Spinal cord (tissue), 10 donors: ENCODE measurements around the gene SCUBE3. TPM values are rescaled to one million over a fixed set of nuclear protein-coding genes. Genes with fewer than 3 reads are reported as not detected.

Source experiments
- DNase-seq, 6 donors: peaks; one replicate each; pipeline versions ENCODE4 v3.0.0 to v3.0.0-alpha.2; 2013 to 2015; ENCODE audit warnings: low spot score in 6 of 6, low read depth in 4 of 6
- H3K27ac ChIP-seq: one replicate; pipeline ENCODE4 v1.5.1; 2013; ENCODE audit warnings: low read depth, low read length, control low read depth
- H3K27me3 ChIP-seq: one replicate; pipeline ENCODE4 v1.6.1; 2013; ENCODE audit warnings: low read length; ENCODE audit not compliant: control insufficient read depth, insufficient read depth
- H3K36me3 ChIP-seq: one replicate; pipeline ENCODE4 v1.6.1; 2013; ENCODE audit warnings: low read length; ENCODE audit not compliant: control insufficient read depth, insufficient read depth
- H3K4me1 ChIP-seq: one replicate; pipeline ENCODE4 v1.6.1; 2013; ENCODE audit warnings: low read length; ENCODE audit not compliant: control insufficient read depth, insufficient read depth
- H3K4me3 ChIP-seq: one replicate; pipeline ENCODE4 v1.5.1; 2013; ENCODE audit warnings: low read depth, low read length, control low read depth
- H3K9me3 ChIP-seq: one replicate; pipeline ENCODE4 v1.6.1; 2013; ENCODE audit warnings: low read length; ENCODE audit not compliant: control insufficient read depth, insufficient read depth
- WGBS: methylation state at CpG from one replicate; pipeline ENCODE4 v1.1.5; 2013; ENCODE audit warnings: missing lambda C conversion rate; ENCODE audit not compliant: insufficient coverage; 5-methylcytosine and 5-hydroxymethylcytosine counted together
- long read RNA-seq, 4 donors: transcript quantifications; one replicate each; lab custom pipeline, GENCODE V29; 2026
- polyA plus RNA-seq, 2 donors: library from polyadenylated mRNA; unstranded; fragments of 120-200 nt; gene quantifications; one replicate each; pipeline ENCODE4 v1.2.1, GENCODE V29; 2013; ENCODE audit not compliant: insufficient read length in 2 of 2
- total RNA-seq, 2 donors: library from RNA; depleted of rRNA in 1 of 2; stranded (reverse); fragments of 120-200 nt in 1 of 2; fragments of >200 nt in 1 of 2; gene quantifications; one replicate each; pipeline versions ENCODE4 v1.2.3 to v1.2.4, GENCODE V29; 2013 to 2014
- donor health status: healthy.

SCUBE3 gene
- total RNA-seq = 1 to 10 TPM; 4.4 to 7.7 TPM
- 10 to 100 TPM in 1 of 2 donors, 1 to 10 TPM in 1; 8.2 to 11.5 TPM for polyA plus RNA-seq
- long read RNA-seq, donor 1 = 0 reads
- long read RNA-seq, donor 2 = 0 reads
- long read RNA-seq, donor 3, full-length matches to known transcripts = 2 of 2 reads
- long read RNA-seq, donor 3, partial matches to known transcripts = 0 of 2 reads
- long read RNA-seq, donor 3, other reads (novel, unspliced or antisense) = 0 of 2 reads
- long read RNA-seq, donor 4 = 0 reads

- Histone ChIP-seq H3K9me3 (no peaks in the 10 kb centered on the region), H3K27ac (peak within 1 kb of the TSS; percentile 35), H3K36me3 (peaks cover 5% of the 10 kb centered on the region), H3K27me3 (peaks cover 4% of the 10 kb centered on the region), H3K4me1 (peaks cover 38% of the 10 kb centered on the region), H3K4me3 (peak within 1 kb of the TSS; percentile 53)
- DNase-seq = peak; percentile 35 to 91 (median 50)
- under 1% methylated on average over 87 of the region's 89 CpGs for WGBS
Observed at GRCh38 chr6:35213824-35214756, at the start of gene SCUBE3. SCUBE3 (plus strand) TSS chr6:35213956; CDS start chr6:35214419, 463 bp downstream.

GRCh38 chr6:35164277-35164676 is 49.5 kb upstream of the SCUBE3 start:
- Histone ChIP-seq H3K27me3 (no peaks in the 10 kb centered on the region), H3K4me3 (no peak overlapping the region), H3K27ac (no peak overlapping the region), H3K9me3 (no peaks in the 10 kb centered on the region), H3K36me3 (no peaks in the 10 kb centered on the region), H3K4me1 (peaks cover 23% of the 10 kb centered on the region)
- WGBS = 86% methylated on average over 6 of the region's 6 CpGs
- DNase-seq = no peak

GRCh38 chr6:35164868-35165267 is 48.9 kb upstream of the SCUBE3 start:
- no peak overlapping the region for H3K27ac ChIP-seq
- no peaks in the 10 kb centered on the region for H3K36me3 ChIP-seq
- H3K4me1 ChIP-seq = peaks cover 23% of the 10 kb centered on the region
- no peaks in the 10 kb centered on the region for H3K9me3 ChIP-seq
- no peak for DNase-seq
- H3K27me3 ChIP-seq = no peaks in the 10 kb centered on the region
- no peak overlapping the region for H3K4me3 ChIP-seq
- 96% methylated on average over 4 of the region's 4 CpGs for WGBS

- Histone ChIP-seq H3K4me3 (no peak overlapping the region), H3K27ac (no peak overlapping the region)
- 91% methylated on average over 2 of the region's 2 CpGs for WGBS
Observed at GRCh38 chr6:35165630-35166071, 48.1 kb upstream of the SCUBE3 start.

GRCh38 chr6:35166116-35166515 is 47.6 kb upstream of the SCUBE3 start:
- DNase-seq = no peak
- no peaks in the 10 kb centered on the region for H3K9me3 ChIP-seq
- no peaks in the 10 kb centered on the region for H3K27me3 ChIP-seq
- peaks cover 16% of the 10 kb centered on the region for H3K4me1 ChIP-seq
- no peak overlapping the region for H3K27ac ChIP-seq
- H3K36me3 ChIP-seq = no peaks in the 10 kb centered on the region
- WGBS = 80% methylated on average over 1 of the region's 2 CpGs
- no peak overlapping the region for H3K4me3 ChIP-seq

More at GRCh38 chr6:35165630-35166071, 48.1 kb upstream of the SCUBE3 start:
- peaks cover 20% of the 10 kb centered on the region for H3K4me1 ChIP-seq
- no peaks in the 10 kb centered on the region for H3K9me3 ChIP-seq
- DNase-seq = no peak
- no peaks in the 10 kb centered on the region for H3K36me3 ChIP-seq
- H3K27me3 ChIP-seq = no peaks in the 10 kb centered on the region

- Histone ChIP-seq H3K4me3 (no peak overlapping the region), H3K4me1 (peaks cover 15% of the 10 kb centered on the region), H3K27ac (no peak overlapping the region), H3K27me3 (no peaks in the 10 kb centered on the region), H3K36me3 (no peaks in the 10 kb centered on the region), H3K9me3 (no peaks in the 10 kb centered on the region)
- DNase-seq = no peak
- WGBS = 81% methylated on average over 5 of the region's 5 CpGs
Observed at GRCh38 chr6:35166520-35166919, 47.2 kb upstream of the SCUBE3 start.

GRCh38 chr6:35167505-35167904 is 46.3 kb upstream of the SCUBE3 start:
- no peaks in the 10 kb centered on the region for H3K36me3 ChIP-seq
- no peaks in the 10 kb centered on the region for H3K9me3 ChIP-seq
- no peak overlapping the region for H3K4me3 ChIP-seq
- no peaks in the 10 kb centered on the region for H3K27me3 ChIP-seq
- H3K27ac ChIP-seq = no peak overlapping the region
- peaks cover 11% of the 10 kb centered on the region for H3K4me1 ChIP-seq
- no peak for DNase-seq

GRCh38 chr6:35168461-35168861 is 45.3 kb upstream of the SCUBE3 start:
- Histone ChIP-seq H3K36me3 (no peaks in the 10 kb centered on the region), H3K4me3 (no peak overlapping the region), H3K27me3 (no peaks in the 10 kb centered on the region), H3K9me3 (no peaks in the 10 kb centered on the region), H3K4me1 (peaks cover 14% of the 10 kb centered on the region), H3K27ac (no peak overlapping the region)
- peak in 2 of 6 donors; percentile 57 to 64 for DNase-seq
- 29% methylated on average over 5 of the region's 7 CpGs for WGBS

- peaks cover 21% of the 10 kb centered on the region for H3K4me1 ChIP-seq
- DNase-seq = no peak
- no CpG with 5 or more reads among the region's 1 CpG for WGBS
- no peak overlapping the region for H3K4me3 ChIP-seq
- no peaks in the 10 kb centered on the region for H3K9me3 ChIP-seq
- H3K27ac ChIP-seq = no peak overlapping the region
- no peaks in the 10 kb centered on the region for H3K27me3 ChIP-seq
- no peaks in the 10 kb centered on the region for H3K36me3 ChIP-seq
Observed at GRCh38 chr6:35170166-35170565, 43.6 kb upstream of the SCUBE3 start.
